NCI-H446 (cell line): Measurements from ENCODE around the gene PDE6B.
"Not testable (repeated sequence)": the region's sequence is repeated elsewhere in the genome, so short reads cannot be mapped to it uniquely, and the experiment has no call there.

Source experiments
- DNase-seq, 2 experiments: peaks; one replicate each; lab custom pipeline; 2025; lab: John Stamatoyannopoulos, UW

Gene PDE6B

GRCh38 chr4:635851-636627 is 10.7 kb downstream of the PDE6B start:
- no peak for DNase-seq

- DNase-seq = no peak
Observed at GRCh38 chr4:636628-637159, 11.3 kb downstream of the PDE6B start.

- DNase-seq = no peak
Observed at GRCh38 chr4:637536-638280, 12.3 kb downstream of the PDE6B start.

- not testable (repeated sequence) for DNase-seq
Observed at GRCh38 chr4:642366-642765, 17.0 kb downstream of the PDE6B start.

- DNase-seq = no peak
Observed at GRCh38 chr4:646460-646859, 21.1 kb downstream of the PDE6B start.

- DNase-seq = no peak
Observed at GRCh38 chr4:647481-647880, 22.1 kb downstream of the PDE6B start.

GRCh38 chr4:648579-649292 is 23.4 kb downstream of the PDE6B start:
- DNase-seq = no peak

GRCh38 chr4:649293-649625 is 23.9 kb downstream of the PDE6B start:
- DNase-seq = no peak

- DNase-seq = no peak
Observed at GRCh38 chr4:649751-650310, 24.5 kb downstream of the PDE6B start.

- no peak for DNase-seq
Observed at GRCh38 chr4:650461-650860, 25.1 kb downstream of the PDE6B start.

GRCh38 chr4:650951-651883 is 25.8 kb downstream of the PDE6B start:
- no peak for DNase-seq

GRCh38 chr4:651884-652642 is 26.7 kb downstream of the PDE6B start:
- no peak for DNase-seq

- DNase-seq = no peak
Observed at GRCh38 chr4:653080-653821, 27.9 kb downstream of the PDE6B start.

- DNase-seq = no peak
Observed at GRCh38 chr4:653831-654502, 28.6 kb downstream of the PDE6B start.

- DNase-seq = no peak
Observed at GRCh38 chr4:654503-654845, 29.1 kb downstream of the PDE6B start.

- no peak for DNase-seq
Observed at GRCh38 chr4:654871-655463, 29.6 kb downstream of the PDE6B start.

- no peak for DNase-seq
Observed at GRCh38 chr4:655464-656151, 30.2 kb downstream of the PDE6B start.
